Left lobe of liver (tissue), 2 donors: ENCODE data around the gene SLC43A3. TPM values are rescaled to one million over a fixed set of nuclear protein-coding genes. Genes with fewer than 3 reads are reported as not detected.
A peak's percentile ranks its signal among the peaks of the same experiment; 100 is the strongest.
"Not testable (repeated sequence)": the region's sequence is repeated elsewhere in the genome, so short reads cannot be mapped to it uniquely, and the experiment has no call there.

Experiments used
- ATAC-seq: fragments of 200-7000 bp; cut with Tn5 transposase; one replicate; pipeline ENCODE4 v1.9.1; 2020; ENCODE audit warnings: mild to moderate bottlenecking, moderate library complexity
- DNase-seq: peaks from one replicate; pipeline ENCODE4 v3.0.0-alpha.2; 2020; ENCODE audit warnings: low spot score
- total RNA-seq: library from RNA; stranded (reverse); gene quantifications from one replicate; pipeline ENCODE4 v1.2.1, GENCODE V29; 2021
- donor health status: DM: no; HTN: no; CAD: no; lungs with moderate emphysema.
- donor health status: DM: no; HTN: yes; CAD: no.

Gene SLC43A3
- total RNA-seq, 1 donor from 2014 or later: 127 TPM

DNA sequence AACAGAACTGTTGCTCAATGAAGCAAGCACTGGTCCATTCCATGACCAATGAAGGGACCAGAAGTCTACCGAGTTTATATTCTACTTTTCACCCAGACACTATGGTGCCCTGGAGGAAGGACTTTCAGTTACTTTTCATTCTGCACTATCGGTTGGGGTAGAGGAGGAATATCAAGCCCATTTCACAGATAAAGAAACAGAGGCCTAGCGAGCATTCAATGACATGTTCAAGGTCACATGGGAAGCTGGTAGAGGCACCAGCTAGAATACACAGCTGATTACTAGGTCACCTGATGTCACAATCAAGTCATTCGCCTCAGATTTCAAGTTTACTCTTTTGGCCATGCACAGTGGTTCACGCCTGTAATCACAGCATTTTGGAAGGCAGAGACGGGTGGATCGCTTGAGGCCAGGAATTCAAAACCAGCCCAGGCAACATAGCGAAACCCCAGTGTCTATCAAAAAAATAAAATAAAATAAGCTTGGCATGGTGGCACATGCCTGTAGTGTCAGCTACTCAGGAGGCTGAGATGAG lies 18.9 kb downstream of the SLC43A3 start:
- ATAC-seq (no peak), DNase-seq (no peak)

DNA sequence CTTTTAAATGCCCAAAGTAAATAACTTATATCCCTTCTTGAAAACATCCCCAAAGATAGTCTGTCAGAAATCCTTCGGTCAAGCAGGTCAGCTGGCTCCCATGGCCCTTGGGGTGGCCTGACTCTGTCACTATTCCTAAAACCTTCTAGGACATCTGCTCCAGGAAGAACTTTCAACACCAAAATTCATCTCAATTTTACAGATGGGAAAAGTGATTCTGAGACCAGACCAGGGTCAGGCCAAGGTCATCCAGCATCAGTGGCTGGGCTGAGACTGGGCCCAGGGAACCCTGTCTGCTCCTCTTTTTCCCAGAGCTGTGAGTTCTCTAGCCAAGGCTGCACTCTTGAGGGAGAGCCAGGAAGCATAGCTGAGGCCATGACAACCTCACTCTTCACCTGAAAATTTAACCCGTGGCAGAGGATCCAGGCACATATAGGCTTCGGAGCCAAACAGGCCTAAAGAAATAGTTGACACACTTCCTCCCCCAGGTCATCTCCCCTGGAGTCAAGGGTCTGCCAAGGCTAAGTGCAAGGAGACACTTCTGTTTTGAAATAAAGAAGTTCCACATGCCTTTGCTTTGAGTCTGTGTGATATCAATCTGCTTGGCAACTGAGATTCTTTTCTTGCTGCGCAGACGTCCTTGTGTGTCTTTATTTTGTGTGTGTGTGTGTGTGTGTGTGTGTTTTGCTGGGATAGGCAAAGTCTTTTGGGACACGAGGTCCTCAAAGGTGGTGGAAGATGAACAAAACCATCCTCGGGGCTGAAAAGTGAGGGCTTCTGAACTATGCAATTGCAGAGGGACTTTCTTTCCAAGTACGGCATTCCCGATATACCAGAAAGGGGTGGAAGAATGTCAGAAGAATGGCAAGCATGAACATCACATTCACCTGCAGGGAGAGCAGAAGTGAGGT lies 19.7 kb downstream of the SLC43A3 start:
- no peak for DNase-seq
- peak; percentile 8 for ATAC-seq

DNA sequence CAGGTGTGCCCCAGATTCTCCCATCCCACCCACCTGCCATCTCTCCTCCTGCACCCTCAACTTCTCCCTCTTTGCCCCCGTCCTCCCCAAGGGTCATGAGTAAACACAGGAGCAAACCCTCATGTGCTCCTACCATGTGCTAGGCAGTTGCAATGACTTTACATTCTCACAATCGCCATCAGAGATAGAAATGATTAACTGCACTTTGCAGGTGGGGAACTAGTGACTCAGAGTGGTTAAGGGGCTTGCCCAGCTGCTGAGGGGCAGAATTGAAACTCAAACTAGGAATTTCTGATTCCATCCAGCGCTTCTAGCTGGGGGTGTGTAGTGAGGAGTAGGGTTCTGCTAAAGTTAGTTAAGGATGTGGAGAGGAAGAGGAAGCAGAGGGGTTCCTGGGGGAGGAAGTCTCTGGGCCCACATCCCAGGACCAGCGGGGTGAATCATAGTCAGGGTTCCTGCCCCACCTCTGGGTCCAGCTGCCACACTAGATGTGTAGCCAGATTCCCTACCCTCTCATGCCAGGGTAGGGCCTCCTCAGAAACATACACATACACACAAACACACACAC lies 20.5 kb downstream of the SLC43A3 start:
- no peak for DNase-seq

DNA sequence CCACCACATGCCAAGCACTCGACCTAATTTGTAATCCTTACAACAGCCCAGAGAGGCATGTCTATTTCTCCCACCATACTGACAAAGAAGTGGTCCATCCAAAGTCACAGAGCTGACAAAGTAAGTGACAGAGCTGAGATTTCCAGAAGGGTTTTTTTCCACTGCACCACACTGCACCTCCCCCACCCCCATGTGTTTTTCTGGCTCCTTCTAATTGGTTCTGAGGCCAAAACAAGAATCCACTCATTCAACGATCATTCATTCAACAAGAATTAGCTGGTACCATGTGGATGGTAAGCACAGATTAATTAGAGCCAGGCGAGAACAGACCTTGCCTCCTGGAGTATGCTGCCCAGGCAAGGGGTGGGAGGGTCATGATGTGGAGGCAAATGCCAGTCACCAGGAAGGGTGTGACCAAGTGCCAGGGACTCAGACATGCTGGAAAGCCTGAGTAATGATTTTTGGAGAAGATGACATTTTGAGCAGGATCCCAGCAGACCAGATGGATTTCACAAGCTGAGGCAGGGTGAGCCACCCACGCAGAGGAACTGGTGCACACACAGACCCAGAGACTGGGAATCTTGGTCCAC lies 21.6 kb downstream of the SLC43A3 start:
- DNase-seq: no peak
- ATAC-seq: peak; percentile 6

More for the DNA sequence above, 20.5 kb downstream of the SLC43A3 start:
- peak; percentile 22 for ATAC-seq

DNA sequence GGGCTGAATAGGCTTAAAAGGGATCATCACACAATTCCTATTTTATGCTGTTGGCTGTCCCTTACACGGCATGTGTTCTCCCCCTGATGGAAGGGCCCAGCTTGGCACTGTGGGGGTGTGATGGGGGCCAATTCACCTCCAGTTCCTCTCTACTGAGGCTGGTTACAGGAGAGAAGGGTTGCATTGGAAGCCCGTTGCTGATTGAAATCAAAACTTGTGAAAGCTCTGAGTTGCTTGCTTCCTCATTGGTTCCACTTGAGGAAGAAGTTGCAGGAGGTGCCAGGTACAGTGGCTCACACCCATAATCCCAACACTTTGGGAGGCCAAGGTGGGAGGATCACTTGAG lies 23.1 kb downstream of the SLC43A3 start:
- no peak for DNase-seq
- no peak for ATAC-seq

DNA sequence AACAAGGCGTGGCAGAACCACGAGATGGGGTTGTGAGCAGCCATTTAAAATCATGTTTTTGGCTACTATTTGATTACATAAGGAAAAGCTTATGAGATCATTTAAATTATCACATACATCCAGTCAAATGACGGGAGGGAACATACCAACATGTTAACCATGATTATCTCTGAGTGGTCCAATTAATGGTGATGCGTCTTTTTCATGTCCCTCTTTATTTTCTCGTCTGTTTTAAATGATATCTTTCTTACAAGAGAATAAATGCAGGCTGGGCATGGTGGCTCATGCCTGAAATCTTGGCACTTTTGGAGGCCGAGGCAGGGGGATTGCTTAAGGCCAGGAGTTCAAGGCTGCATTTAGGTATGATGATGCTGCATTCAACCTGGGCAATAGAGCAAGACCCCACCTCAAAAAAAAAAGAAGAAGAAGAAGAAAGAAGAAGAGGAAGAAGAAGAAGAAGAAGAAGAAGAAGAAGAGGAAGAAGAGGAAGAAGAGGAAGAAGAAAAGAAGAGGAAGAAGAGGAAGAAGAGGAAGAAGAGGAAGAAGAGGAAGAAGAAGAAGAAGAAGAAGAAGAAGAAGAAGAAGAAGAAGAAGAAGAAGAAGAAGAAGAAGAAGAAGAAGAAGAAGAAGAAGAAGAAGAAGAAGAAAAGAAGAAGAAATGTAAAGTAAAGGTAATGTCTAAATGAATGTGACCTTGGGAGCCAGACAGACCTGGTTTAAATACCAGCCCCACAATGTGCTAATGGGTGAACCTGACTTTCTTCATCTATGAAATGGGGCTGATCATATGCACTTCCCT lies 23.7 kb downstream of the SLC43A3 start:
- ATAC-seq: not testable (repeated sequence)

DNA sequence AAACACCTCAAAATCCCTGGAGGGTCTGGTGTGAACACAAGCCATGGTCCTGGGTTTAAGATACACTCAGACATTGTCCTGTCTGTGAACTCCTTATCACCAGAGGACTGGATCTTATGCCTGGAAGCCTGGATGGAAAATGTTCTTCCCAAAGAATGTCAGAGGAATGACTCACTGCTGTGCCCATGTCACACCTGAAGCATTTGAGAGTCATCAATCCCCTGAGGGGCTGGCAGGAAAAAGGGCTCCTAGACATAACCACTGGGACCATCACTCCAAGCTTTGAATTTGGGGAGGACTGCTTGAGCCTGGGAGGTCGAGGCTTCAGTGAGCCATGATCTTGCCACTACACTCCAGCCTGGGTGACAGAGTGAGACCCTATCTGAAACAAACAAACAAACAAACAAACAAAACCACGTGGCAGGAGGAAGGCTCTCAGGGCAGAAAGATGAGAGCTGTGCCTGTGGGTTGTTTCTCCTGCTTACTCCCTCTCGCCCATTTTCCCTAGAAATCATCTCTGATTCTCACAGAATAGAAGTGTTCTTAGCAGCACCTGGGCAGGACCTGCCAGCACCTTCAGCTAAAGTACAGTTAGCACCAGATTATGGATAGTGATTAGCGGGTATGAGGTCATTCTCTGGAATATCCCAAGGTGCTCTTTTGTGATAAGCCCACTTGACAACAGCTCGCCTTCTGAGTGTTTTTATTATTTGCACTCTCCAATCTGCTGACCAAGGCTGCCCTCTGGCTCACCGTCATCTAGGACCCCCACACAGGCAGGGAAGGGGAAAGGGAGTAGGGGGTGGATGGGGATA lies 24.5 kb downstream of the SLC43A3 start:
- DNase-seq (no peak), ATAC-seq (no peak)

More for the DNA sequence above, 23.7 kb downstream of the SLC43A3 start:
- DNase-seq: not testable (repeated sequence)

DNA sequence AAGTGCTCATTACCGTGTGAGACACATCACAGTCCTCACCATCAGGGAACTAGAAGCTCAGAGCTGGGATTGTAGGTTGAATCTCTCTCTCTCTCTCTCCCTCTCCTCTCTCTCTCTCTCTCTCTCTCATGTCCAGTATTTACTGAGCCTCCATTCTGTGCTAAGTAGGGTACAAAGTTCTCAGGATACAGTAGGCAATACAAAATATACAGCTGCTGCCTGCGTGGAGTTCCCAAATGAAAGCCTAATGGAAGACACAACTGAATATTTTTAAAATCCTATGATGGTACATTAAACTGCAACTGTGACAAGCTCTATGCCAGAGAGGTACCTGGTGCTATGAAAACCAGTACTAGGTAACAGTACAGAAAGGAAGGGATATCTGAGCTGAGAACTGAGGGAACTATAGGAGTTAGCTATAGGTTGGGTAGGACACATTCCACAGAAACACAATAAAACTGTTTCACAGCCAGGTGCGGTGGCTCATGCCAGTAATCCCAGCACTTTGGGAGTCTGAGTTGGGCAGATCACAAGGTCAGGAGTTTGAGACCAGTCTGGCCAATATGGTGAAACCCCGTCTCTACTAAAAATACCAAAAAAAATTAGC lies 26.8 kb downstream of the SLC43A3 start:
- DNase-seq: no peak
- peak; percentile 68 for ATAC-seq

DNA sequence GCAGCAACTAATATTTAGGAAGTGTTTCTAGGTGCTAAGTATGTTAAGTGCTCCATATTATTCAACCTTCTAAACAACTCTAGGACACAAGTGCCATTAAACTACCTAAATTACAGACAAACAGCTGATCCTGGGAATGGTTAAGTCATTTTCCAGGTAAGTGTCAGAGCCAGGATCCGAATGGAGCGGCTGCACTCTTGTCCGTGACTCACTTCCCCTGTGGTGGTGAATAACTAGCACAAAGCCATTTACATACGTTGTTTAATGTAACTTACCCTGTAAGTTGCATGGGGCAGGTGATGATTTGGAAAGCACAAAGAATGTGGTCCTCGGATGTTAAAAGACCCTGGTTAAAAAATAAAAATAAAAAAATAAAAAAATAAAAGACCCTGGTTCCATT lies 27.7 kb downstream of the SLC43A3 start:
- ATAC-seq: no peak
- no peak for DNase-seq

DNA sequence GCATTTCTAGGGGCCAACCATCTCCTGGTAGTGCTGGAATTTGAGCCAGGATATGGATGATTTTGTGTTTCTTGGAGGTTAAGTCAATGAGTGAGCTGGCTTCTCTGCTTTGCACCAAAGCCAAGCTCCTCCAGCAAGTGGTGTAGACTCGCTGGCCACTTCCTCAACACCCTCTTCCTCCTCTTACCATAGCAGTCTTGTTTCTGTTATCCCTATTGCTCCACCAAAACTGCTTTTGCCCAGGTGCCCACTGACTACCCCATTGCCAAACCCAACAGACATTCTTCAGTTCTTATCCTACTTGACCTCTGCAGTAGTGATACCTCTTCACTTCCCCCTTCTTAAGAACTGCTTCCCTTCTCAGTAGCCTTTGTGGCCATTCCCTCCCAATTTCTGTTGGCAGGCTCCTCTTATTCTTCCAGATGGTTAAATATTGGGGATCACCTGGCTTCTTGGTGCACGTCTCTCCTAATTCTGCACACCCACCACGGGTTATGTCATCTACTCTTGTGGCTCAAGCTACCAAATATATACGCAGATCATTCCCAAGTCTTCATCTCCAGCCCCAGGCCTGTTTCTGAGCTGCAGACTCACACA lies 29.4 kb downstream of the SLC43A3 start:
- no peak for DNase-seq
- no peak for ATAC-seq

DNA sequence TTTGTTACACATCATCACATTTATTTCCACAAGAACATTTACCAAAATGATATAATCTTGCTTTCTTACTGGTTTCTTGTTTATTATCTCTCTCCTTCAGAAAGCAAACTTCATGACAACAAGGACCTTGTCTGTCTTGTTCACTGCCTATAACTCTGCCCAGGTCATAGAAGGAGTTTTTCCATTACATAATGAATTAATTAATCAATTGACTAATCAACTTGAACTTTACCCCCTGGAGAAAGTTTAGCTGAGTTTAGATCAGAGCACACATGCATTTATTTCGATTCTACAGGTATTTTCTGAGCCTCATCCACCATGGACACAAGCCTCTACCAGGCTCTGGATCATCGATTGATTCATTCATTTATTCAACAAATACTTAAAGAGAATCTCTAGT lies 30.2 kb downstream of the SLC43A3 start:
- DNase-seq: no peak
- ATAC-seq: no peak

DNA sequence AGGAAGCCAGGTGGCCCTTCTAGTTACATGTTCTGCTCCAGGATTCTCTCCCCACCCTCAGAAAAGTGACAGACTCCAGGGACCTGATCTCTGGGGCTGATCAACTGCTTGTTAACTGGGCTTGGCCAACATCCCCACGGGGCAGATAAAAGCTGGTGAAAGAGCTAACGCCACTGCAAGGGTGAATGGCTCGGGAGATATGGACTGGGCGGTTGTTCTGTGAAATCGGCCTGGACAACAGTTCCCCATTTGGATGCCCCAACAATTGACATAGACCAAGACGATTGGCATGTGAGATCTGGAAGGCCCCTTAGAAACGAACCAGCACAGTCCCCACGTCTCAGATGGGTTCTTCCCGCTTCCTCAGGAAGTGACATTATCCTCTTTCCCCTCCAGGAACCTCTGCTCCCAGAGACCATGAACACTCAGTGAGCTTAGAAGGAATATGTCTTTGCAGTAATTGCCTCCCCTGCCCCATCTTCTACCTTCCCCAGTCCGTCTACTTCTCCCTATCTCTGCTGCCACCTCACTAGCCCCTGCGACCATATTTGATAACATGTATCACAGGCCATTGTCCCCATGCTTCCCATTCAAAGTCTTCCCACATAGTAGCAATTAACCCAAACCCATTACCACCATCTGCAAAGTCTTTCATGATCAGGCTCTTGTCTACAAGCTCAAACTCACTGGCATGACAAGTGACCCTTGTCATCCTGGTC lies 30.9 kb downstream of the SLC43A3 start:
- DNase-seq (no peak), ATAC-seq (no peak)

DNA sequence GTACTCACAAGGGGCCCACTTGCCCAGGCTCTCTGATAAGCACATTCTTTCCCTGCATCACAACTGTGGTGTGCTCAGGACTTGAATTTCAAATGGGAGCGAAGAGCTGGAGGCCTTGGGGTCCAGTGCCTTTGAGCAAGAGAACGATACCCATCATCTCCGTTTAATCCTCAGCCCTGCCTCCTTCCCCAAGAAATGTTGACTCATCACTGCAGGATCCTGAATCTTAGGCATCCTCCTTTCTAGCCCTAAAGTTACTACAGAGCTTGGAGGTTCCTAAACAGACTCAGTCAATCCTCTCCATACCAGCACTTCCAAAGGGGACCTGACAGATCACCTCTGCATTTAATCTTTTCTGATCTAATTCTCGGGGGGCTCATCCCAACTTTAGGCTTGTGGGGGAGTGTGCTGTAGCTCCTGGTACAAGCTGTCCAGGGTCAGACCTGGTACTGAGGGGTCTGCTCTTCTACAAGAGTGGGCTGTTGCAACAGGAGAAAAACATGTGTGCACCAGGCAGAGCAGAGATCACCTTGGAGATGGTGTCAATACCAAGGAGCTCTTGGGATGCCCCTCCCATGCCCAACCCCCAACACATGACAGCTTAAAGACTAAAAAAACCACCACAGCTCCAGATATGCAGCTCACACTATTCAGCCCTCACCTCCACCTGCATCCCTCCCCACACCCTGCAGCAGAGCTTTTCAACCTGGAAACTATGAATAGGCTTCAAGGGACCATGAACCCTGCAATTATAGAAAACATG lies 32.5 kb downstream of the SLC43A3 start:
- ATAC-seq: no peak
- DNase-seq: no peak

DNA sequence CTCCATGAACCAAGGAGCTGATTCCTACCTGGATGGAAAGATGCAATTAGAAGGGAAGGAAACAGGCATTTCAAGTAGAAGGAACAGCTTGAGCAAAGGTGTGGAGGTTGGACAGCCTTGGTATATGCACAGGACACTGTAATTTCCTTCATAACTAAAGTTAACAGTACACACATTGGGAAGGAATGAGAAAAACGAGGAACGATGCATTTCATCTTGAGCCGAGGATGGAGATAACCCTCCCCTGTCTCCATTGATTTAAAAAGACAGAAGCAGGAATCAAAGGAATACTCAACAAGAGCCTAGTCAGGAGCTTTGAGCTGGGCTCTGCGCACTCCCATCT lies 34.2 kb downstream of the SLC43A3 start:
- ATAC-seq (no peak), DNase-seq (no peak)

DNA sequence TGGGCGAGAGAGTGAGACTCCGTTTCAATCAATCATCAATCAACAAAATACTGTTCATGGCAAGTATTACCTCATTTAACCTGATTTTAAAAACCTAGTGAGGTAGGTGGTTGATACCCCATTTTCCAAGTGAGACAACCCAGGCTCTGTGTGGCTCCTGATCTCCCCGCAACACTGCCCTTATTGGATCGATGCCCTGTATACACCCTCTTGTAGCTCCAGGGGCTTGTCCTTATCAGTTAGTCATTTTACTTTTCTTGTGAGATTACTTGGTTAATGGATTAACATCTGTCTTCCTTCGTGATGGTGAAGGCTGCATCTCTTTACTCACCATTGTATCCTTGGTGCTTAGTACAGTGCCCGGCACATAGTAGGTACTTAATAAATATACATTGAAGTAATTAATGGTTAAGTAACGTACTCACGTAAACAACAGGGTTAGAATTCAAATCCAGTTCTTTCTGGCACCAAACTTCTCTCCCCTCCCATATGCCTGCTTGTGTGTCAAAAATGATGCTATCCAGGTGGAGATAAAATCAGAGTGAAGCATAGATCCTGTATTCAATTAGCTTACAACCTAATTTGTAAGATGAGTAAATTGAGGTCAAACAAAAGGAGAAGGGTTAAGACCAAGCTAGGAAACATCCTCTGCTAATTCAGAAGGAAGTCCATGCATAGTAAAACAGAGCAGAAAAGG lies 34.7 kb downstream of the SLC43A3 start:
- DNase-seq: no peak
- ATAC-seq: no peak

DNA sequence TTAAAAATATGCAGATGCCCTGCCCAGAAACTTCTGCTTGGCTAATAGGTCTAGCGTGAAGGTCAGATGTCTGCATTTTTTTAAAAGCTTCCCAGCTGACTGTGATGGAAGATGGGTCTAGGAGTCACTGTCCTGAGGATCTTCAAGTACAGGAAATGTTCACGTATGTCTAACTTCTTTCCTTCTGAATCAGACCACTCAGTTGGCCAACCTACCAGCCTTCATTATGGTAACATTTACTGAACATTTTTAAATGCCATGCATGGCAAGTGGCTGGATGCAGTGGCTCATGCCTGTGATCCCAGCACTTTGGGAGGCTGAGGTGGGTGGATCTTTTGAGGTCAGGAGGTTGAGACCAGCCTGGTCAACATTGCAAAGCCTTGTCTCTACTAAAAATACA lies 35.4 kb downstream of the SLC43A3 start:
- no peak for DNase-seq
- no peak for ATAC-seq

DNA sequence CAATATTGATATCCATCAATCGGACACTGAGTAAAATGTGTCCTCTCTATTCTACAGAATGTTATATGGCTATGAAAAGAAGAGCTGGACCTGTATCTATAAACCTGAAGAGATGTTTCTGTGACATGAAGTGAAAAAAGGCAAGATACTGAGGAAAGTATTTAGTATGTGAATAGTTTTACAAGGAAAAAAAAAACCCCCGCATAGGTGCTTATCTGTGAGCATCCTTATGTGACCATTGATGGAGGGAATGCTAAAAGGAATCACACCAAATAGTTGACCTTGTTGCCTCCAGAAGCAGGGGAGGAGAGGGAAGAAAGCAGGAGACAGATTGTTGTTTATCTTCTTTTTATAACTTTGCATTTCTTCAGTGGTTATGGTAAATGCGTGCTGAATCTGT lies 35.8 kb downstream of the SLC43A3 start:
- no peak for ATAC-seq
- DNase-seq: no peak
